ENCODE results near the gene CES4A.
"Not testable (repeated sequence)": the region's sequence is repeated elsewhere in the genome, so short reads cannot be mapped to it uniquely, and the experiment has no call there.

The CES4A gene

GRCh38 chr16:66988197-66988788, at the start of gene CES4A:
Gene CES4A, plus strand, starts transcription at chr16:66988589. Its CDS starts 184 bp downstream, at chr16:66988773.
- DNase-seq: peak; percentile 61

- no peak for DNase-seq
Measured at GRCh38 chr16:66939366-66939765, 49.0 kb upstream of the CES4A start.

GRCh38 chr16:66940236-66940635, 48.2 kb upstream of the CES4A start:
- no peak for DNase-seq

GRCh38 chr16:66942981-66943380, 45.4 kb upstream of the CES4A start:
- DNase-seq: peak; percentile 13

GRCh38 chr16:66943426-66944053, 44.8 kb upstream of the CES4A start:
- DNase-seq: no peak

- no peak for DNase-seq
Measured at GRCh38 chr16:66944054-66944441, 44.3 kb upstream of the CES4A start.

GRCh38 chr16:66944971-66945370, 43.4 kb upstream of the CES4A start:
- DNase-seq: not testable (repeated sequence)

- peak; percentile 12 for DNase-seq
Measured at GRCh38 chr16:66945939-66946338, 42.5 kb upstream of the CES4A start.

GRCh38 chr16:66946541-66946940, 41.8 kb upstream of the CES4A start:
- DNase-seq: no peak

- no peak for DNase-seq
Measured at GRCh38 chr16:66946974-66947301, 41.5 kb upstream of the CES4A start.

GRCh38 chr16:66947302-66948065, 40.9 kb upstream of the CES4A start:
- peak; percentile 81 for DNase-seq

- no peak for DNase-seq
Measured at GRCh38 chr16:66948134-66948836, 40.1 kb upstream of the CES4A start.

- DNase-seq: no peak
Measured at GRCh38 chr16:66948837-66949225, 39.6 kb upstream of the CES4A start.

- no peak for DNase-seq
Measured at GRCh38 chr16:66949472-66949871, 38.9 kb upstream of the CES4A start.

- DNase-seq: no peak
Measured at GRCh38 chr16:66950437-66950836, 38.0 kb upstream of the CES4A start.

GRCh38 chr16:66950971-66951790, 37.2 kb upstream of the CES4A start:
- DNase-seq: no peak

- DNase-seq: no peak
Measured at GRCh38 chr16:66952430-66953110, 35.8 kb upstream of the CES4A start.

- DNase-seq: no peak
Measured at GRCh38 chr16:66953462-66954096, 34.8 kb upstream of the CES4A start.

- DNase-seq: peak; percentile 73
Measured at GRCh38 chr16:66954097-66954659, 34.2 kb upstream of the CES4A start.

GRCh38 chr16:66955363-66956153, 32.8 kb upstream of the CES4A start:
- DNase-seq: not testable (repeated sequence)

GRCh38 chr16:66956154-66956457, 32.3 kb upstream of the CES4A start:
- DNase-seq: not testable (repeated sequence)

Measured in left hindlimb (tissue), 1 donor.